Right lobe of liver (tissue), 6 donors: ENCODE results near the gene GSTA4. TPM values are rescaled to one million over a fixed set of nuclear protein-coding genes. Genes with fewer than 3 reads are reported as not detected.
"Not testable (repeated sequence)": the region's sequence is repeated elsewhere in the genome, so short reads cannot be mapped to it uniquely, and the experiment has no call there.

Source experiments
- ATAC-seq, 4 donors: fragments of 200-7000 bp; cut with Tn5 transposase; one replicate each; pipeline ENCODE4 v1.9.1; 2020; ENCODE audit warnings: mild to moderate bottlenecking in 4 of 4, moderate library complexity in 4 of 4
- DNase-seq, 3 donors: peaks; one replicate each; pipeline ENCODE4 v3.0.0-alpha.2; 2020
- H3K27ac ChIP-seq, 3 donors: fragments of 200-600 bp; one replicate each; pipeline ENCODE4 v1.8.0; 2022
- H3K27me3 ChIP-seq, 2 donors: fragments of 200-600 bp; one replicate each; pipeline ENCODE4 v1.8.0; 2022
- H3K36me3 ChIP-seq, 4 donors: fragments of 200-600 bp; sonication (generic) in 1 of 4; one replicate each; pipeline versions ENCODE4 v1.5.1 to v1.8.0; 2017 to 2022; ENCODE audit warnings: control low read depth in 1 of 4
- H3K4me1 ChIP-seq, 4 donors: fragments of 200-600 bp; sonication (generic) in 1 of 4; one replicate each; pipeline versions ENCODE4 v1.5.1 to v1.8.0; 2017 to 2022; ENCODE audit warnings: control low read depth in 1 of 4
- H3K4me3 ChIP-seq, 3 donors: fragments of 200-600 bp; one replicate each; pipeline ENCODE4 v1.8.0; 2022
- H3K9me3 ChIP-seq, 4 donors: fragments of 200-600 bp; sonication (generic) in 1 of 4; one replicate each; pipeline versions ENCODE4 v1.5.1 to v1.8.0; 2017 to 2022; ENCODE audit warnings: control low read depth in 1 of 4
- CTCF ChIP-seq, 4 donors: fragments of 200-600 bp in 3 of 4; fragments of 450-650 bp in 1 of 4; IDR thresholded peaks; one replicate each; pipeline versions ENCODE4 v1.5.1 to v1.8.0; 2016 to 2022; ENCODE audit warnings: antibody characterized with exemption in 4 of 4, mild to moderate bottlenecking in 2 of 4
- POLR2A ChIP-seq: fragments of 450-650 bp; IDR thresholded peaks from one replicate; pipeline ENCODE4 v1.6.1; 2017; ENCODE audit warnings: antibody characterized with exemption, mild to moderate bottlenecking
- WGBS: methylation state at CpG from one replicate; pipeline ENCODE4 v1.1.6; 2018; ENCODE audit warnings: low coverage, low lambda C conversion rate; ENCODE audit not compliant: insufficient coverage; ENCODE audit errors: missing lambda C conversion rate; 5-methylcytosine and 5-hydroxymethylcytosine counted together
- intact Hi-C, 2 donors: fragments of 100-400 bp; cut with DNase I; formaldehyde crosslinking; loops; one replicate each; pipeline versions ENCODE4 v1.11.2 to v1.14.1; 2022
- long read RNA-seq: library from polyadenylated mRNA; unstranded; transcript quantifications from one replicate; pipeline ENCODE4 v2.0.0, GENCODE V29; 2019
- total RNA-seq, 6 experiments: library from RNA; depleted of rRNA in 2 of 6; stranded (reverse); fragments of >200 nt in 2 of 6; fragmentation: NEBNext Ultra II Directional in 3 of 6; extraction: Animal tissue kit (Norgen Biotek cat#: 25700) in 3 of 6; gene quantifications; one replicate each; pipeline versions ENCODE4 v1.1.0 to v1.2.4, GENCODE V29; 2016 to 2023
- donor health status: DM: no; HTN: yes; CAD: no.
- donor health status: DM: no; HTN: no; CAD: no.
- donor health status: DM: no; HTN: no; CAD: no.
- donor health status: DM: no; HTN: yes; CAD: no.
- donor health status: DM: no; HTN: yes; CAD: no.

The GSTA4 gene
- 10 to 100 TPM in 3 of 6 experiments, 1 to 10 TPM in 3; 4.8 to 23.1 (median 9.2) TPM for total RNA-seq
- long read RNA-seq, transcript GSTA4-203 (7 exons, 1,334 nt) = major isoform, 5 of 8 reads
- long read RNA-seq, partial matches to known transcripts = 0 of 8 reads
- long read RNA-seq, other reads (novel, unspliced or antisense) = 3 of 8 reads

- WGBS = 1% methylated on average over 33 of the region's 41 CpGs
- peak; percentile 99 to 100 (median 99) for ATAC-seq
- intact Hi-C loops = loop anchor here in 1 of 2 donors (10.0 kb wide), 1 partner anchor 110 kb away; no protein-coding TSS in a partner anchor
Observed at GRCh38 chr6:52995089-52995912, at the start of gene GSTA4. Gene GSTA4, minus strand, starts transcription at chr6:52995284. Its CDS starts 1,041 bp downstream, at chr6:52994243.

GRCh38 chr6:53044572-53044971, 49.5 kb upstream of the GSTA4 start:
- peaks cover 0 to 17% (median 0%) of the 10 kb centered on the region in 4 donors for H3K36me3 ChIP-seq
- intact Hi-C loops = no loop called here
- ATAC-seq = no peak
- H3K4me3 ChIP-seq = no peak overlapping the region
- TF ChIP-seq CTCF (IDR thresholded peaks at IDR 0.05) (no peak), POLR2A (no peak)
- H3K27ac ChIP-seq = no peak overlapping the region
- DNase-seq = no peak
- WGBS = 71% methylated on average over 4 of the region's 4 CpGs
- H3K9me3 ChIP-seq = no peaks in the 10 kb centered on the region
- no peaks in the 10 kb centered on the region for H3K27me3 ChIP-seq
- peaks cover 0 to 10% (median 3%) of the 10 kb centered on the region in 4 donors for H3K4me1 ChIP-seq

More at GRCh38 chr6:52995089-52995912, at the start of gene GSTA4:
- not testable (repeated sequence) for H3K4me1 ChIP-seq, H3K27me3 ChIP-seq, H3K36me3 ChIP-seq, H3K9me3 ChIP-seq
- peak; percentile 72 to 84 (median 79) for TF ChIP-seq CTCF (IDR thresholded peaks at IDR 0.05)
- peak; percentile 72 for TF ChIP-seq POLR2A
- DNase-seq = peak; percentile 97 to 98 (median 98)
- Histone ChIP-seq H3K27ac (peak within 1 kb of the TSS; percentile 74 to 89 (median 84)), H3K4me3 (peak within 1 kb of the TSS; percentile 55 to 65 (median 64))

- TF ChIP-seq POLR2A (no peak), CTCF (IDR thresholded peaks at IDR 0.05) (no peak)
- intact Hi-C loops = no loop called here
- Histone ChIP-seq H3K4me1 (peaks cover 0 to 10% (median 3%) of the 10 kb centered on the region in 4 donors), H3K9me3 (no peaks in the 10 kb centered on the region), H3K36me3 (peaks cover 0 to 22% (median 0%) of the 10 kb centered on the region in 4 donors), H3K27me3 (no peaks in the 10 kb centered on the region), H3K27ac (no peak overlapping the region), H3K4me3 (no peak overlapping the region)
- WGBS = 100% methylated on average over 1 of the region's 4 CpGs
- ATAC-seq = no peak
- no peak for DNase-seq
Observed at GRCh38 chr6:53044071-53044470, 49.0 kb upstream of the GSTA4 start.

GRCh38 chr6:53043581-53043980, 48.5 kb upstream of the GSTA4 start:
- peaks cover 0 to 24% (median 0%) of the 10 kb centered on the region in 4 donors for H3K36me3 ChIP-seq
- no peak overlapping the region for H3K4me3 ChIP-seq
- no peak overlapping the region for H3K27ac ChIP-seq
- no peaks in the 10 kb centered on the region for H3K27me3 ChIP-seq
- no peaks in the 10 kb centered on the region for H3K9me3 ChIP-seq
- TF ChIP-seq CTCF (IDR thresholded peaks at IDR 0.05) (no peak), POLR2A (no peak)
- DNase-seq = no peak
- intact Hi-C loops = no loop called here
- ATAC-seq = no peak
- peaks cover 0 to 10% (median 3%) of the 10 kb centered on the region in 4 donors for H3K4me1 ChIP-seq
